ENCODE results near the gene MYBPC2. TPM values are rescaled to one million over a fixed set of nuclear protein-coding genes. Genes with fewer than 3 reads are reported as not detected.
A peak's percentile ranks its signal among the peaks of the same experiment; 100 is the strongest.

The MYBPC2 gene
- total RNA-seq, 2 donors from 2014 or later: not detected

DNA sequence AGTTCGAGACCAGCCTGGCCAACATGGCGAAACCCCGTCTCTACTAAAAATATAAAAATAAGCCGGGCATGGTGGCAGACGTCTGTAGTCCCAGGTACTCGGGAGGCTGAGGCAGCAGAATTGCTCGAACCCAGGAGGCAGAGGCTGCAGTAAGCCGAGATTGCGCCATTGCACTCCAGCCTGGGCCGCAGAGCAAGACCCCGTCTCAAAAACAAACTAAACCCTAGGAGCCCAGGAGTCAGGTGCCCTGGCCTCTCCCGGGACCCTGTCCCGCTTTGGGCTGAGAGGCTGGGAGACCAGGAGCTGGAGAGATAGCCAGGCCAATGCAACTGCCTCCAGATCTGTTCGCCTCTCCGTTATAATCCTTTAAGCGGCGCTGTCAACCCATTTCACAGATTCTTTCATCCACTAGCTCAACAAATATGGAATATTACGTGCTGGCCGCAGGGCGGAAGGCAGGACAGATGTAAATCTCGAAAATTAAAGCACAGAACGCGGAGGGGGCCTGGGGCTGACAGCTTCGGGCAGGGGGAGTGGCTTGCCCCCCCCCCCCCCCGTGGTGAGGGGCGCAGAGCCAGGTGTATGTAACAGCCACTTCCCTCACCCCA is 5.3 kb upstream of the MYBPC2 start:
- TF ChIP-seq CTCF (IDR thresholded peaks at IDR 0.05): no peak
- TF ChIP-seq POLR2A (IDR thresholded peaks at IDR 0.05): no peak
- Histone ChIP-seq H3K27ac (no peak overlapping the region), H3K36me3 (replicated peaks in 1 of 2; ENCODE audit: insufficient read depth in 1 of 2, low read depth in 2 of 2) (no peaks in the 10 kb centered on the region), H3K4me3 (no peak overlapping the region), H3K9me3 (no peaks in the 10 kb centered on the region), H3K27me3 (peaks cover 0 to 2% of the 10 kb centered on the region in 2 donors), H3K4me1 (peaks cover 23% of the 10 kb centered on the region)
- no peak for DNase-seq
- WGBS, 2 donors: 80 to 88% methylated on average over 24 to 26 of the region's 26 CpGs
- intact Hi-C loops (cut with DNase I): no loop called here
- ATAC-seq: no peak

- DNase-seq: peak; percentile 69 to 90 (median 82)
- Histone ChIP-seq H3K4me1 (peaks cover 27% of the 10 kb centered on the region), H3K27ac (peak overlapping the region in 2 of 4 donors; percentile 8 to 10), H3K9me3 (no peaks in the 10 kb centered on the region), H3K27me3 (peaks cover 0 to 6% of the 10 kb centered on the region in 2 donors), H3K4me3 (no peak overlapping the region), H3K36me3 (replicated peaks in 1 of 2; ENCODE audit: insufficient read depth in 1 of 2, low read depth in 2 of 2) (no peaks in the 10 kb centered on the region)
- peak; percentile 34 for ATAC-seq
- intact Hi-C loops (cut with DNase I): no loop called here
- peak in 1 of 3 donors; percentile 56 for TF ChIP-seq POLR2A (IDR thresholded peaks at IDR 0.05)
- TF ChIP-seq CTCF (IDR thresholded peaks at IDR 0.05): no peak
- WGBS, 2 donors: 8 to 9% methylated on average over 7 to 38 of the region's 38 CpGs
Measured at GRCh38 chr19:50427997-50428425, 4.7 kb upstream of the MYBPC2 start.

DNA sequence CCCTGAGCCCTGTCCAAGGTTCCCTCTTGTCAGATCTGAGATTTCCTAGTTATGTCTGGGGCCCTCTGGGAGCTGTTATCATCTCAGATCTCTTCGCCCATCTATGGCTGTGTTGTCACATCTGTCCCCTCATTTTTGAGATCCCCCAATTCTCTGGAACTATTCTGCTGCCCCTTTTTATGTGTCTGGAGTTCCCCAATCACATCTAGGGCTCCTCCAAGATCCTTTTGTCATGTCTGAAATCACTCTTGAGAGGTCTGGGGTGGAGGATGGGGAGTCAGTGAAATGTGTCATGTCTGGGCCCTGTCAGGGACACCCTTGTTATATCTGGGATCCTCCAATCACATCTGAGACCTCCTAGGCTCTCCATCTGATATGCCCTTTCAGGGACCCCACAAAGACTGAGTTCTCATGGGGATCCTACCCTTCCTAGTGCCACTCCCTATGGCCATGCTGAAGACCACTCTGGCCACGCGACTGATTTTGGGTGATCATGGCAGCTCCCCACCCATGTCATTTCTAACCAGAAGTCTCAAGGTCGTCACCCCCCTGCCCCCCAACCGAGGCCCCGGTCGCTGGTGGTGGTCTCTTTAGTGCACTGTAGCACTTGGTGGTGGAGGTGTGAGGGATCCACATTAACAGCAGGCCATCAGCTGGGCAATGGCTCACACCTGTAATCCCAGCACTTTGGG is 3.8 kb upstream of the MYBPC2 start:
- no peak overlapping the region for H3K27ac ChIP-seq
- no peak overlapping the region for H3K4me3 ChIP-seq
- H3K27me3 ChIP-seq: peaks cover 0 to 6% of the 10 kb centered on the region in 2 donors
- ATAC-seq (no peak), DNase-seq (no peak)
- no peak for TF ChIP-seq POLR2A (IDR thresholded peaks at IDR 0.05)
- no peak for TF ChIP-seq CTCF (IDR thresholded peaks at IDR 0.05)
- H3K4me1 ChIP-seq: peaks cover 27% of the 10 kb centered on the region
- no peaks in the 10 kb centered on the region for H3K9me3 ChIP-seq
- intact Hi-C loops (cut with DNase I): no loop called here
- 65 to 75% methylated on average over 7 of the region's 7 CpGs for WGBS, 2 donors
- H3K36me3 ChIP-seq (replicated peaks in 1 of 2; ENCODE audit: insufficient read depth in 1 of 2, low read depth in 2 of 2): no peaks in the 10 kb centered on the region

DNA sequence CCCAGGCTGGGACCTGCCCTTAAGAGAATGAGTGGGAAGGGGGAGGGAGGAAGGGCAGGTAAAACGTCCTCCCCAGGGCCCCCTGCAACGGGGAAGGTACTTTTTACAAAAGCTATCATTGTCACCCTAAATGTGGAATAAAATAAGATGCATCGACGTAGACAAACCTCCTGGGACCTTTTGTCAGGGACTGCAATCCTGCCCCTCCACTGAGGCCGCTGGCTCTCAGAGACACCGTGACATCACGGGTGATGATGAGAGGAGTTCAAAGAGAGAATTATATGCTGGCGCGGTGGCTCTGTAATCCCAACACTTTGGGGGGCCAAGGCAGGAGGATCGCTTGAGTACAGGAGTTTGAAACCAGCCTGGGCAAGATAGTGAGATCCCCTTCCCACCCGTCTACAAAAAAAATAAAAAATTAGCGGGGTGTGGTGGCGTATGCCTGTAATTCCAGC is 1.8 kb upstream of the MYBPC2 start:
- intact Hi-C loops (cut with DNase I): no loop called here
- WGBS, 2 donors: 23 to 41% methylated on average over 13 of the region's 13 CpGs
- DNase-seq: no peak
- no peaks in the 10 kb centered on the region for H3K36me3 ChIP-seq (replicated peaks in 1 of 2; ENCODE audit: insufficient read depth in 1 of 2, low read depth in 2 of 2)
- H3K4me3 ChIP-seq: no peak overlapping the region
- no peak for ATAC-seq
- H3K9me3 ChIP-seq: no peaks in the 10 kb centered on the region
- TF ChIP-seq POLR2A (IDR thresholded peaks at IDR 0.05) (no peak), CTCF (IDR thresholded peaks at IDR 0.05) (no peak)
- H3K27me3 ChIP-seq: peaks cover 0 to 6% of the 10 kb centered on the region in 2 donors
- peaks cover 27% of the 10 kb centered on the region for H3K4me1 ChIP-seq
- peak overlapping the region in 2 of 4 donors; percentile 20 to 81 for H3K27ac ChIP-seq
